HG02610 (cell line): ENCODE results near the gene PORCN.
A peak's percentile ranks its signal among the peaks of the same experiment; 100 is the strongest.

Experiments
- ATAC-seq: cut with Tn5 transposase; IDR thresholded peaks from one replicate; pipeline ENCODE4 v1.9.1; 2021; ENCODE audit warnings: mild to moderate bottlenecking, moderate library complexity; ENCODE audit not compliant: unreplicated experiment

The PORCN gene

DNA sequence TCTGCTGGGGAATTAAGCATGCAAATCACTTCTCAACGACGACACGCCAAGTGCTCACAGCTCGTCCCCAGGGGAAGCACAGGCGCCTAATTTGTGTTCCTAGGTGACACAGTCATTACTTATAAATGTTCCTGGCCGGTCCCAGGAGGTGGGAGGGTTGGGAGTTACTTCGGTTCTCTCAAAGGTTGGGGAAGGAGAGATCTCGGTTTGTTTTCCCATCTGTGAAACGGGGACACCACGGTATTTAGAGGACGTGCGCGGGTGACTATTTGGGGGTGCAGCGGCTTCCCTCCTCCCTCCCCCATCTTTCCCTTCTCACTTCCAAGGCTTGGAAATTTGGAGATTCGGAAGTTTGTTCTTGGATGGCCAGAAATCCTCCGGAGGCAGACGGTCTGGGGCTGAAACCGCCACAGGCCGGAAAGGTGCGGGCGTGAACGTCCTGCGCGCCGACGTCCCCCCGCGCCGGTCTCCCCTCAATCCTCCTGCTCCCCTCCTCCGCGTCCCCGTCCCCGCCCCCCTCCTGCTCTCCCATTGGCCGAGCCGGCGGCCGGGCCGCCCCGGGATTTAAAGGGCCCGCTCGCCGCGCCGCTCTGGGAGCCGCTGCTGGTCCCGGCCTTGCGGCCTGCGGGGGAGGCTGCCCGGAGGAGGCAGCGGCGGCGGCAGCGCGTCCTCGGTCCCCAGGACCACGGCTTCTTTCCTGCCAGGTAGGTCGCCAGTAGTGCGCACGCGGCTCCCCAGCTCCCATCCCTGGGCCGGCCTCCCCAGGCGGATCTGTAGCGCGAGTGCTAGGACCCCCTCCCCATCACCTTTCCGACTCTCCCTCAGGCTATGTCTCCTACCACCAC is at the start of gene PORCN:
Gene PORCN (plus strand): TSS at position 593 of the 845 bp plus-strand sequence. CDS start 829 bp downstream, outside the sequence.
- ATAC-seq = peak; percentile 80

GRCh38 chrX:48459483-48459882 is 49.3 kb upstream of the PORCN start:
- ATAC-seq = no peak

GRCh38 chrX:48460031-48460430 is 48.8 kb upstream of the PORCN start:
- no peak for ATAC-seq

DNA sequence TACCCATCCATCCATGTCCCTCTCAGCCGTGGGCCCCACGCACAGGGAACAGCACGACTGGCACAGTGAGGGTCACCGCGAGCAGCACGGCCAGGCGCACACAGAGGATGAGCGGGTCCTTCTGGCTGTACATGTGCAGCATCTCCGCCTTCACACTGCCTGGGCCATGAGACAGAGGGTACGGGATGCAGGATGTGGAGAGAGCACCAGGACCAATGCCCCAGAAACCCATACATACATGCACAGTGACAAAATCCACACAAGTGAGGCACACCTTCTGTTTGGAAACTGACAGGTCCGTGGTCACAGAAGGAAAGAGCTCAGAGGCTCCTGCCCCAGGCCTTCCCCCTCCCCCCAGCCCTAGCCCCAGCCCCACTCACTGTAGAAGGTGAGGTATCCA is 48.2 kb upstream of the PORCN start:
- no peak for ATAC-seq

DNA sequence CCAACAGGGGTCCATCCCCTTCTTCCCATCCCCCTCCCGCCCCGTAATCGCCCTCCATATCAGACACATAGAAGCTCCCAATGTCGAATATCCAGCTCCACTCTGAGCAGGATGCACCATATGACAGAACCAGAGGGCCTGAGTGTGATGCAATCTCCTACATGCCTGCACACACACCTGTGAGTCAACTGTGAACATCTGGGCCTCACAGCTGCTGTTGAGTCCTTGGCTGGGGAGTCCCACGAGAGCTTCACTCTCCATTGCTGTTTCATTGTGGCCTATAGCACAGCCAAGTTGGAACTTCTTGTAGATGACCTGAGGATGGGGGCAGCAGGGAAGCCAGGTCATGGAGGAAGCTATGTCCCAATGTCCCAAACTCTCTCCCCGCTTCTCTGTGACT is 47.0 kb upstream of the PORCN start:
- ATAC-seq = no peak

DNA sequence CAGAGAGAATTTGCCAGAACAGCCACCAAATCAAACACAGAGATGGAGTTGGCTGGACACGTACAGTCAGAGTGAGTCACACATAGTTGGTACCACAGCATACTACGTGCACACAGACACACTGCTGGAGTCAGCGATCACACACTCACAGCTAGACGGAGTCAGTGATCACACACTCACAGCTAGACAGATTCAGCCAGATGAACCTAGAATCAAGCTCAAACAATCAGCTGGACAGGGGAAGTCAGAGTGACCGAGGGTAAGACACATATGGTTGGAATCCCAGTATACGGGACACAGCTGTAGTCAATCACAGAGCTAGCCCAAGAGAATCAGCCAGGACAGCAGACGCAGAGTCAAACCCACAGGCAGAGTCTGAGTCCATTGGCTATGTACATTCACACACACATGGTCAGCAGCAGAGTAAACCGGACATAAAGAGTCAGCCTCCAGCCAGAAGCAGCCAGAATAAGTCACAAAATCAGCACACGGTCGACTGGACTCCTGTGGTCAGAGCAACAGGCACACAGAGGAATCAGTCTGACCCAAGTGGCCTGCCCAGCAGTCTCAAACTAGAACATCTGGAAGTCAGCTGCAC is 43.4 kb upstream of the PORCN start:
- ATAC-seq = no peak

GRCh38 chrX:48466696-48467095 is 42.1 kb upstream of the PORCN start:
- no peak for ATAC-seq

DNA sequence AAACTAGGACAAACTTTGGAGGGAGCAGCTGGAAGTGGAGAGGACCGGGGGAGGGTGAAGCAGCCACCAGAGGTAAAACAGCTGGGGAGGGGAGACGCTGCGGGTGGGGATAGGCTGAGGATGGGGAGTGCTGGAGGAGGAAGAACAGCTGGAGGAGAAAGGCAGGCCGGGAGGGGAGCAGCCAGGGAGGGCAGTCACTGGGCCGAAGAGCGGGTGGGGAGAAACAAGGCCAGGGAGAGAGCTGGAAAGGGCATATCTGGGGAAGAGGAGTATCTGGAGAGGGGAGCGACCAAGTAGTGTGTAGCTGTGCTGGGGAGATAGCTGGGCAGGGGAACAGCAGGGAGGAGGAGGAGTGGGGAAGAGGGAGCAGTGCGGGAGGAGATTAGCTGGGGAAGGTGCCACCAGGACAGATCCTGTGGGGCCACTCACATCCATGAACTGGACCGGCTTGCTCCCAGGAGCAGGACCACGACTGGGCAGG is 41.5 kb upstream of the PORCN start:
- ATAC-seq = no peak

- ATAC-seq = no peak
These were observed 40.5 kb upstream of the PORCN start for GRCh38 chrX:48468247-48468671.

DNA sequence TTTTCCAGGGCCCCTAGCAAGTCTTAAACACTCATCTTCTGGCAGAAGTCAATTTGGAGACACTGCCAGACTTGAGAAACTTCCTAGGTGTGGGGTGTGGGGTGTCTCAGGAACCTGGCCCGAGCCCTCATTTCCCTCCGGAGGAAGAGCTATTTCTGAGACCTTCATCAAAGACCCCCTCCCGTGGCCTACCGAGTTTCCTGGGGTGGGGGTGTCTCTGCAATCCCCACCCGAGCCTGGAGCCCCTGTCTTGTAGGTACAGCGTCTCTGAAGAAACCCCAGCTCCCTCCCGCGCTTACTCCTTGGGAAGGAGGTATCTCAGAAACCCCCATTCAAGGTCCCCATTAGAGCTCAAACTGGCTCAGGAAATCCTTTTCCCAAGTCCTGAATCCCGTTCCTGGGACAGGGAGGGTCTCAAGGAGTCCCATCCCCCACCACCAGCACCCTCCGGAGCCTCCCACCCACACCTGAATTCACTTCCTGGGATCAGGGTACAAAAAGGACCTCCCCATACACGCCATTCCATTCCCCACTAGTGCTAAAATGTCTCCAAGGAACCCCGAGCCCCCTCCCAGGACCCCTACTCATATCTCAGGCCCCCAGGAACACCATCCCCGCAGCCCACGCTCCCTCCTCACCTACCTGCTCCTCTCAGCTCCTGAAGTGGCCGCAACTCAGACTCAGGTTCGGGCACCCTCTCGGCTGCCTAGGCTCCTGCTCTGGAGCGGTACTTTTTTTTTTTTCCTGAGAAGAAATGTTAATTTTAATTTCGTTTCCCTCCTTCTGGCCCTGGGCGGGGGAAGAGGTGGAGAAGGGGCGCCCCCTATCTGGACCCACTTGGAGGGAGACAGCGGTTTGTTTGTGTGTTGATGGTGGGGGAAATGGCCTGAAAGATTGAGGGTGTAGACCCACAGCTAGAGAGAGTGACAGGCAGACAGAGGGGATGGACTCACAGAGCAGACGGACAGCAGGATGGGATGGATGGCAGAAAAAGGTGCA is 39.8 kb upstream of the PORCN start:
- ATAC-seq = no peak

DNA sequence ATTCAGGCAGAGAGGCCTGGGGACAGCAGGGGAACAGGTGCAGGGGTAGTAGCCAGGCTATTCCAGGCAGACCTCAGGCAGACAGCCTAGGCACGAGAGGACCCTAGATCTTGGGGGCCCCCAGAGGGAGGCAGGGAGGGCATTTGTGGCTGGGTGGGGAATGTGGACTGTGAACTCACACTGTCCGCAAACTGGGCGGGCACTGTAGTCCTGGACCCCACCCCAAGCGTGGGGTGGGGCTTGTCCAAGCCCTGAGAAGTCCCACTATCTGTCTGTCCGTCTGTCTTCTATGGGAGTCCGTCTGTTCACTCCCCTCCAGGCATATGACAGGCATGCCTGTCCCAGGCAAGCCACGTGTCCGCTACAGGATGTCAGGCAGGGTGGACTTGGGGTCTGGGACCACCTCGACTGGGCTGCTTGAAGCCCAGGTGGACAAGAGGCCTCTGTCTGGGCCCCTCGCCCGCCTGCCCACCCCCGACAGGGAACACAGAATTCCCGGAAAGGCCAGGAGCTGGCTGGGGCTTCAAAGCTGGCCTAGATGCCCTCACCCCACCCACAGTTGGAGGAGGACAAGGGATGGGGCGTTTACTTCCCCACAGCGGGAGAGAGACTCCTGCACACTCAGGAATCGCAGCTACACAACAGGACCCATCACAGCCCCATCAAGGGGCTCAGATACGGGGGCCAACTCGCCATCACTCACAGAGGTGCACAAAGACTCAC is 38.5 kb upstream of the PORCN start, which contains the start of gene SLC38A5:
Gene SLC38A5 (minus strand): TSS at position 151 of the 723 bp plus-strand sequence. CDS start 2,336 bp downstream, outside the sequence.
- no peak for ATAC-seq

DNA sequence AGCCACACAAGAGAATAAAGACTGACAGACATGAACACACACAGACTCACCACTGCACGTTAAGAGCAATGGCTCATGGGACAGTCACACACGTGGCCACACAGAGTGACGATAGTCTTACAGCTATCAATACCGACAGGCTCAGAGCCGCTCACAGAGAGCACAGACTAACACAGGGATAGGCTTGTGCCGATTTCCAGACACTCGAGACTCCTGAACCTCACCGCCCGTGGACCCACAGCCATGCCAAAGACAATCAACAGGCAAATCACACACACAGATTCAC is 38.0 kb upstream of the PORCN start:
- ATAC-seq = no peak

DNA sequence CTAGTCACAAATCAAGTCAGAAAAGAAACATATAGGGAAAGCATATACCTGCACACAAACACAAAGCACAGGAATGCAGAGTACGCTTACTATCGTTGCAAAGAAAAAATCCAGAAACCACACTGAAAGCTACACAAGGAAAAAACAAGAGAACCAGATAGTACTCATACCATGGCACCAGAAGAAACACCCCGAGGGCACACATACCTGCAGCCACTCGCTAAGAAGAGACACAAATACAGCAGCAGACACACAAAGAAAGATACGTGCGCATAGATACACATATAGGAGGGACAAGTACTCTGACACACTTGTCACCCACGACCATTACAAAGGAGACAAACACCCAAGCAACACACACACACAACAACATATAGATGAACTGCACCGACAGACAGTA is 37.3 kb upstream of the PORCN start:
- ATAC-seq = no peak

DNA sequence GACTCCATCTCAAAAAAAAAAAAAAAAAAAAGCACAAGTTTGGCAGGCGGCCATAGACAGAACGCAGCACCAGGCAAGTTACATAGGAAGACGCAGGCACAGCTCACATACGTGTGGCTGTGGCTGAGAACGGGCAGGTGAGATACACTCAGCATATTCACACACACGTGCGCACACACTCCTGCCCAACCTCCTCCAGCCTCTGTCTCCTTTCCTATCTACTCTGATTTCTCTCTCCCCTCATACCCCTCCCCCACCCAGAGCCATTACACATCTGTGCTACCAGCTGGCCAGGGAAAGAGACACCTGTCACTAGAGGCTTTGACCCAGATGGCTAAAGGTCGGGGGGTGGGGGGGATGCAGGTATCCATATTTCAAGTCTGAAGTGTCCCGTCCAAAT is 36.6 kb upstream of the PORCN start:
- no peak for ATAC-seq

DNA sequence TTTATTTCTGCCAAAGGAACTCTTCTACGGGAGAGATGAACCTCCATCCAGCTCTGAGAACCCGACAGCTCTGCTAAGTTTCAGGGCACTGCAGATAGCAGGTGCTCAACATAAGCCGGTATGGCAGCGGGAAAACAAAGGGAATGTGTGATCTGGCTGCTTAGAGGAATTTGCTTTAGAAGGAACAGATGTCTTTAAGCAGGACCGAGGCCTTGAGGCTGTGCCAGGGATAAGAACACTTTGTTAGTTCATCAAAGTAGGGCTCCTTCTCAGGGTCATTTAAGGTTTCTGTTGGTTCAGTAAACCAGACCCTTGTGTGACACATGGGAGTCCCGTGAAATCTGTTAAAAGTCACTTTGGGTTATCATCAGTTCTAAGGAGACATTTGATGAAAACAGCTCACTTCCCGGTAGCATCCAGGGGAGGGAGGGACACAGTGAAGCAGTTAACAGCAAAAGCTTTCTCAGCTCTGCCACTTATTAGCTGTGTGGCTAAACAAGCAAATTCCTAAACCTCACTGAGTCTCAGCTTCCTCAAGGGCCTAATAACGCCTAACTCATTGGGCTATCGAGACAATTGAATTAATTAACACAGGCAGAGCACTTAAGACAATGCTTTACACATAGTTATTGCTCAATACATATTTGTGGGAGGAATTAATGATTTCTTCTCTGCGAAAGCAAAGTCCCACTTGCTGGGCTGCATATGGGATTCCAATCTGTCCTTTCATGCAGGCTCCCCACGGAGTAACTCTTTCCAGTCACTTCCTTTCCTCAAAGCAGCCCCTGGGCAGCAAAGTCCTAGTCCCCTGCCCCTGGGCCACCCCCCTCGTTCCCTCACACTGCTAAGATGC is 35.7 kb upstream of the PORCN start:
- ATAC-seq = no peak

- no peak for ATAC-seq
These were observed 35.1 kb upstream of the PORCN start for GRCh38 chrX:48473704-48473990.

DNA sequence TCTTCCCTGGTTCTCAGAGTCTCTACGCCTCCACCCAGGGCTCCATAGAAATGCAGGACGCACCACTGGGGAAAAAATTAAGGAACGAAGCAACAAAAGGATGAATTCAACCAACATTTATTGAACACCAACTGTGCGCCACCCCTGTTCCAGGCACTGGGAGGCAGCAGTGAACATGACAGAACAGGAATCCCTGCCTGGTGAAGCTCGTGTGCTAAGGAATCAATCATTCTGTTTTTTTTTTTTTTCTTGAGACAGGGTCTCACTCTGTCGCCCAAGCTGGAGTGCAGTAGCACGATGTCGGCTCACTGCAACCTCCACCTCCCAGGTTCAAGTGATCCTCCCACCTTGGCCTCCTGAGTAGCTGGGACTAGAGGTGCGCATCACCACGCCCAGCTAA is 34.7 kb upstream of the PORCN start:
- no peak for ATAC-seq

DNA sequence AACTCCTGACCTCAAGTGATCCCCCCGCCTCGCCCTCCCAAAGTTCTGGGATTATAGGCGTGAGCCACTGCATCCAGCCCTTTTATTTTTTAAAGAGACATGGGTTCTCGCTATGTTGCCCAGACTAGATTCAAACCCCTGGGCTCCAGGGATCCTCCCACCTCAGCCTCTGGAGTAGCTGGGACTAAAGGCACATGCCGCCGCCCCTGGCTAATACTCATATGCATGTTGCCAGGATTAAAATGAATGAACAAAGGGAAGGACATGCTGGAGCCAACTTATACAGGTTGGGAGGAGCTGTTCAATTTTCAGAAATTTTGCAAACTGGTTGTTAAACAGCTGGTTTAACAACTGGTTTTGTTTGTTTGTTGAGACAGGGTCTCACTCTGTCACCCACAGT is 34.2 kb upstream of the PORCN start:
- no peak for ATAC-seq

DNA sequence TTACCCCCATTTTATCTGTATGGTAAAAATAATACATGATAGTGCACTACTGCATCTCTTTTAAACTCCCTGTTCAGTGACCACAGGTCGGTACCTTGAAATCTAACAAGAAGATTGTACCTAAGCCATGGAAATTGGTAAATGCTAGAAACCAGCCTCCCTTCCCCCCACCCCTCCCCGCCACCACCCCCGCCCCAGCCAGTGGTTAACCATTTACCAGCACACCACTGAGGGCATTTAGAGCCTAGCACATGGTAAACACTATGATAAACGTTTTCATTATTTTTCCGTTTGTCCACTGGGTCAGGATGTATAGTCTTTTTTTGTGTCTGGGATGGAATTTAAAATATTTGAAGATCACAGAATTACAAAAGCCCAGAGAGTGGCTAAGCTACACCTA is 33.5 kb upstream of the PORCN start:
- ATAC-seq = no peak
